Purkinje cell (primary cell): ENCODE data around the gene PLAAT1. TPM values are rescaled to one million over a fixed set of nuclear protein-coding genes. Genes with fewer than 3 reads are reported as not detected.

ENCODE experiments used
- polyA plus RNA-seq: library from polyadenylated mRNA; unstranded; fragments of >200 nt; fragmentation: Nextera tagmentation; gene quantifications from 2 replicates; pipeline ENCODE4 v1.2.1, GENCODE V29; 2014

The PLAAT1 gene
- 1.6 and 8.3 TPM in 2 replicates for polyA plus RNA-seq

DNA sequence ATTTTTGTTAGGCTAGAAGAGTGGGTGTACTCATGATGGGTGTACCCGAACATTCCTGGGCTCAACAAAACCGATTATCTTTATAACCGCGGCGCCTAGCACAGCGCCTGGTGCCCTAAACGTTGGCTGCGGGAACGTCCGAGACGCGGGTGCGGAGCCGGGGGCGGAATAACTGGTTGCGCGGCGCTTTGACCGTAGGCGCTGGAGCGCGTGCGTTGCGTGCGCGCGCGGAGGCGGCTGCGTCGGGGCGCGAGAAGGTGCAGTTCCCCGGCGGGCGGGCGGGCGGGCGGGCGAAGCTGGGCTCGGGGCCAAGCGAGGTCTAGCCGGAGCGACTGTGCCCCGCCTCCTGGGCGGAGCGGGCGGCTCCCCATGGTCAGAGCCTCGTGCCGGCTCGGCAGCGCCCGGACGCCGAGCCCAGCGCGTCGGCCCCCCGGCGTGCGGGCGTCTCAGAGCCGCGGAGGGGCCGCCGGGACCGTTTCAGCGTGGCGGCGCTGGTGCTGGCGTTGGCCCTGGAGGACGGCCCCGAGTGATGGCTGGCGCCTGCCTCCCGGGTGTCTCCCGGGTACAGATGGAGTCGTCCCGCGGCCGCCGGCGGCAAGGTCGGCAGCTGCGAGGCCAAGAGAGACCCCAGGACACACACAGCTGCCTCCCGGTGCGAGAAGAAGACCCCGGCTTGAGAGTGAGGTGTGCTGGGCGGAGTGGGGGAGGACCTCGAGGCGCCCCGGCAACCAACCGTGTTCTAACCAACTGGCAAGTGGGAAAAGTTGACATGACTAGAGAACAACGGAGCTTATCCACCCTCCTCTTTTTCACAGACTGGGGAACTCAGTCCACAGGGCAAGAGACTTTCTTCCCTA lies at the start of gene PLAAT1:
Gene PLAAT1 (plus strand): TSS at position 373 of the 857 bp plus-strand sequence. CDS start 14,429 bp downstream, outside the sequence.

Other genes with a start within 250 kb of the PLAAT1 start
- gene ATP13A5, start 137.5 kb downstream of the PLAAT1 start, polyA plus RNA-seq: not detected in 2 replicates